Measurements from ENCODE around the gene OR10A6. TPM values are rescaled to one million over a fixed set of nuclear protein-coding genes. Genes with fewer than 3 reads are reported as not detected.

Gene OR10A6
- total and polyA plus RNA-seq, 9 of the 15 experiments (the other 6 are each of a cell fraction or from before 2014, with no cell fraction given): not detected

DNA sequence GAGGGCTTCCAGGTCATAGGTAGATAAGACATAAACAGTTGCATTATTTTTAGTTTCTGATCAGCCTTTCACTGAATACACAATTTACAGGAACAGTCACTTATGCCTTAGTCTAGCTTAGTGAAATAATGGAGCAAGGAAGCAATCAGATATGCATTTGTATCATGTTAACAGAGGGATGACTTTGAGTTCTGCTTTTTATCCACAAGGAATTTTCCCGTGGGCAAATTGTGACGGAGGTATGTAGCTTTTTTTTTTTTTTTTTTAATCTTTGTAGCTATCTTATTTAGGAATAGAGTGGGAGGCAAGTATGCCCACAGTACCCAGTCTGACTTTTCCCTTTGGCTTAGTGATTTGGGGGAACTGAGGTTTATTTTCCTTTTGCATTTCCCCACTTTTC is 37.6 kb upstream of the OR10A6 start:
- ATAC-seq (no peak), FAIRE-seq (no peak)
- CTCF ChIA-PET (ENCODE audit: low intra/inter-chr PET ratio): no interaction called here

More for the DNA sequence above, 37.6 kb upstream of the OR10A6 start:
- Histone ChIP-seq H2AFZ (ENCODE audit: low read depth, low read length) (no peak overlapping the region), H3K4me1 (replicated peaks in 1 of 2; ENCODE audit: control insufficient read depth in 2 of 2, insufficient read depth in 2 of 2, low read length in 2 of 2) (no peaks in the 10 kb centered on the region), H3K36me3 (ENCODE audit: control insufficient read depth, insufficient read depth, low read length) (no peaks in the 10 kb centered on the region), H3K9ac (ENCODE audit: insufficient read depth in 1 of 2, low read depth in 2 of 2, low read length in 2 of 2) (no peak overlapping the region), H3K4me3 (no peak overlapping the region), H3K27ac (ENCODE audit: extremely low read depth, low read depth, low read length) (no peak overlapping the region), H3K79me2 (ENCODE audit: control insufficient read depth, insufficient read depth, low read length) (no peaks in the 10 kb centered on the region), H3K4me2 (ENCODE audit: insufficient read depth, low read length) (no peak overlapping the region), H3K9me1 (ENCODE audit: control insufficient read depth, insufficient read depth, low read length) (no peaks in the 10 kb centered on the region), H4K20me1 (replicated peaks; ENCODE audit: control insufficient read depth, insufficient read depth, low read length) (no peaks in the 10 kb centered on the region), H3K27me3 (ENCODE audit: control insufficient read depth in 2 of 2, insufficient read depth in 2 of 2, low read length in 2 of 2) (no peaks in the 10 kb centered on the region), H3K9me3 (replicated peaks; ENCODE audit: control insufficient read depth, insufficient read depth, low read depth, low read length) (no peaks in the 10 kb centered on the region)
- in situ Hi-C loops (cut with MboI) (no loop called here), intact Hi-C loops (cut with micrococcal nuclease) (no loop called here)
- WGBS (ENCODE audit: insufficient coverage, low coverage, missing lambda C conversion rate): 5% methylated on average over 2 of the region's 2 CpGs
- DNase-seq (ENCODE audit: extremely low read depth in 1 of 4, low spot score in 3 of 4): no peak
- POLR2A ChIA-PET: no interaction called here
- no TSS peak for BruUV-seq (replicated peaks)
- TF ChIP-seq CXXC5 (CRISPR knock-in tag; IDR thresholded peaks at IDR 0.05) (no peak), SMAD3 (CRISPR knock-in tag; conservative IDR thresholded peaks at IDR 0.05) (no peak), KDM2B (CRISPR knock-in tag; IDR thresholded peaks at IDR 0.05) (no peak), U2AF1 (optimal IDR thresholded peaks at IDR 0.05; ENCODE audit: low read depth, low read length) (no peak), HEY1 (CRISPR knock-in tag; IDR thresholded peaks at IDR 0.05; ENCODE audit: borderline replicate concordance) (no peak), KLF10 (CRISPR knock-in tag; IDR thresholded peaks at IDR 0.05) (no peak), ZNF583 (CRISPR knock-in tag; IDR thresholded peaks at IDR 0.05) (no peak), ZNF121 (CRISPR knock-in tag; conservative IDR thresholded peaks at IDR 0.05) (no peak), MEF2D (tag; conservative IDR thresholded peaks at IDR 0.05; ENCODE audit: low read depth) (no peak), MBD2 (IDR thresholded peaks at IDR 0.05; ENCODE audit: borderline replicate concordance, low read depth) (no peak), KDM4B (IDR thresholded peaks at IDR 0.05; ENCODE audit: borderline replicate concordance in 2 of 2, low read depth in 1 of 2) (no peak), RNF2 (IDR thresholded peaks at IDR 0.05) (no peak), ESRRA (IDR thresholded peaks at IDR 0.05; ENCODE audit: borderline replicate concordance, low read depth) (no peak), MAFF (IDR thresholded peaks at IDR 0.05; ENCODE audit: low read length) (no peak), CGGBP1 (CRISPR knock-in tag; IDR thresholded peaks at IDR 0.05) (no peak)
- TF ChIP-seq, protein P1, sequence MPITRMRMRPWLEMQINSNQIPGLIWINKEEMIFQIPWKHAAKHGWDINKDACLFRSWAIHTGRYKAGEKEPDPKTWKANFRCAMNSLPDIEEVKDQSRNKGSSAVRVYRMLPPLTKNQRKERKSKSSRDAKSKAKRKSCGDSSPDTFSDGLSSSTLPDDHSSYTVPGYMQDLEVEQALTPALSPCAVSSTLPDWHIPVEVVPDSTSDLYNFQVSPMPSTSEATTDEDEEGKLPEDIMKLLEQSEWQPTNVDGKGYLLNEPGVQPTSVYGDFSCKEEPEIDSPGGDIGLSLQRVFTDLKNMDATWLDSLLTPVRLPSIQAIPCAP (CRISPR knock-in tag; IDR thresholded peaks at IDR 0.05; ENCODE audit: borderline replicate concordance): no peak
- TF ChIP-seq, protein P2, sequence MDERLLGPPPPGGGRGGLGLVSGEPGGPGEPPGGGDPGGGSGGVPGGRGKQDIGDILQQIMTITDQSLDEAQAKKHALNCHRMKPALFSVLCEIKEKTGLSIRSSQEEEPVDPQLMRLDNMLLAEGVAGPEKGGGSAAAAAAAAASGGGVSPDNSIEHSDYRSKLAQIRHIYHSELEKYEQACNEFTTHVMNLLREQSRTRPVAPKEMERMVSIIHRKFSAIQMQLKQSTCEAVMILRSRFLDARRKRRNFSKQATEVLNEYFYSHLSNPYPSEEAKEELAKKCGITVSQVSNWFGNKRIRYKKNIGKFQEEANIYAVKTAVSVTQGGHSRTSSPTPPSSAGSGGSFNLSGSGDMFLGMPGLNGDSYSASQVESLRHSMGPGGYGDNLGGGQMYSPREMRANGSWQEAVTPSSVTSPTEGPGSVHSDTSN (CRISPR knock-in tag; IDR thresholded peaks at IDR 0.05; ENCODE audit: low read depth): no peak
- TF ChIP-seq, protein P2 (tag; conservative IDR thresholded peaks at IDR 0.05; ENCODE audit: low read depth): no peak

Measured in K562 (cell line).